NCI-H1092 (cell line): Measurements from ENCODE around the gene VASP.

Experiments used
- DNase-seq: peaks from one replicate; lab custom pipeline; 2025; lab: John Stamatoyannopoulos, UW

Gene VASP

GRCh38 chr19:45515807-45516401 lies 8.6 kb downstream of the VASP start:
- DNase-seq: no peak

- no peak for DNase-seq
Measured at GRCh38 chr19:45517238-45517637, 10.0 kb downstream of the VASP start.

GRCh38 chr19:45517641-45518468 lies 10.6 kb downstream of the VASP start:
- no peak for DNase-seq

- DNase-seq: no peak
Measured at GRCh38 chr19:45518469-45518826, 11.2 kb downstream of the VASP start.

- DNase-seq: no peak
Measured at GRCh38 chr19:45522010-45522941, 15.0 kb downstream of the VASP start.

GRCh38 chr19:45523642-45524256 lies 16.5 kb downstream of the VASP start:
- DNase-seq: peak; percentile 61

- no peak for DNase-seq
Measured at GRCh38 chr19:45524575-45525129, 17.4 kb downstream of the VASP start.

- DNase-seq: peak; percentile 20
Measured at GRCh38 chr19:45526143-45526542, 18.9 kb downstream of the VASP start.

GRCh38 chr19:45526971-45527370 lies 19.7 kb downstream of the VASP start:
- no peak for DNase-seq

- DNase-seq: no peak
Measured at GRCh38 chr19:45527731-45528130, 20.5 kb downstream of the VASP start.

- DNase-seq: no peak
Measured at GRCh38 chr19:45528149-45528743, 21.0 kb downstream of the VASP start.

GRCh38 chr19:45528744-45529419 lies 21.6 kb downstream of the VASP start:
- DNase-seq: no peak

- no peak for DNase-seq
Measured at GRCh38 chr19:45529420-45529785, 22.1 kb downstream of the VASP start.

GRCh38 chr19:45531349-45531748 lies 24.1 kb downstream of the VASP start:
- no peak for DNase-seq

- DNase-seq: no peak
Measured at GRCh38 chr19:45539459-45539858, 32.2 kb downstream of the VASP start.

- DNase-seq: no peak
Measured at GRCh38 chr19:45542234-45542668, 35.0 kb downstream of the VASP start.

- DNase-seq: no peak
Measured at GRCh38 chr19:45547211-45547770, 40.0 kb downstream of the VASP start.

- DNase-seq: no peak
Measured at GRCh38 chr19:45547965-45548609, 40.8 kb downstream of the VASP start.

- no peak for DNase-seq
Measured at GRCh38 chr19:45553464-45553863, 46.2 kb downstream of the VASP start.

- DNase-seq: no peak
Measured at GRCh38 chr19:45554481-45554880, 47.2 kb downstream of the VASP start.
